ENCODE results near the gene FAM180B.
"Not testable (repeated sequence)": the region's sequence is repeated elsewhere in the genome, so short reads cannot be mapped to it uniquely, and the experiment has no call there.

Gene FAM180B

DNA sequence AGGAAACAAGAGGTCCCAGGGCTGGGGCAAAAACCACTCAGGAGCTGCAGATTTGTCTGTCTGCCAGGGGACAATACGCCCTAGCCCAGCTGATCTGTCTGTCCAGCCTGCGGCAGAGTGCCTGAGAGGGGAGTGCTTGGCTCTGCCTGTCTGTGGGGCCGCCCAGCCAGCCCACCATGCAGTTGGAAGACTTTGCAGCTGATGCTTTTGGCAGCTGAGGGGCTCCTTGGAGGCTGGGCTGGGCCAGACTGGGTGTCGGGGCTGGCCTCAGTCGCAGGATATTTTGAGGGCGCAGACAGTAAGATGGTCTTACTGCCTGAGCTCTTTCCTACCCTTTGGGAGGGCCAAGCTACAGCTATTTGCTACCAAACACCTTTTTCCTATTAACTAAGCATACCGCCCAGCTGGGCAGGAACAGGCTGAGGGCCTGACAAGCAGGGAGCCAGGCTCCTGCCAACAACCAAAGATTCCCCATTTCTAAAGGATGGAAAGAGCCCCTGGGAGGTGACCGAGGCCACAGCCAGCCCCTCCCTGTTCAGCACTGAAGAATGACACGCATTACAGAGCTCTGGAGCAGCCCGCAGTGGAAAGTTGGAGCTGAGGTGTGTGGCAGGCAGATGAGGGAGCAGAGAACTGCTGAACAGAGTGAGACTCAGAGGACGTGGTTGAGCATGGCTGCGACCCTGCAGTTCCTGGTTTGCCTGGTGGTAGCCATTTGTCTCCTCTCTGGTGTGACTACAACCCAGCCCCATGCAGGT is at the start of gene FAM180B:
Gene FAM180B, plus strand, starts transcription at position 581 of the 758 bp plus-strand sequence. Its CDS starts 91 bp downstream, at position 672.
- no peak for DNase-seq

DNA sequence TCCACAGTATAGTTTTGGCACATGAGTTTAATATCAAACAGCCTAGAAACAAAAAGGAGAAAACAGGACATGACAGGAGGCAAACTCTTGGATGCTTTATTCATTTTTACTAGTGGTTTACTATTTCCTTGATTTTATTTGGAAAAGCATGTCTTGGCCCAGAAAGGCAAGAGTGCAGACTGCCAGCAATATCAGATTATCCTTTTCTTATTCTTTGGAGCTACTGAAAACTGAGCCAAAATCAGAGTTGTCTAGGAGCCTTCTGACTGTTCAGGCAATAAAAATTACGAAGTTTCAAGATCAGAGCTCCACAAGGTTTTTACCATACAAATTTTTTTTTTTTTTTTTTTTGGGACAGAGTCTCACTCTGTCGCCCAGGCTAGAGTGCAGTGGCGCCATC is 49.6 kb upstream of the FAM180B start:
- DNase-seq, result no peak

DNA sequence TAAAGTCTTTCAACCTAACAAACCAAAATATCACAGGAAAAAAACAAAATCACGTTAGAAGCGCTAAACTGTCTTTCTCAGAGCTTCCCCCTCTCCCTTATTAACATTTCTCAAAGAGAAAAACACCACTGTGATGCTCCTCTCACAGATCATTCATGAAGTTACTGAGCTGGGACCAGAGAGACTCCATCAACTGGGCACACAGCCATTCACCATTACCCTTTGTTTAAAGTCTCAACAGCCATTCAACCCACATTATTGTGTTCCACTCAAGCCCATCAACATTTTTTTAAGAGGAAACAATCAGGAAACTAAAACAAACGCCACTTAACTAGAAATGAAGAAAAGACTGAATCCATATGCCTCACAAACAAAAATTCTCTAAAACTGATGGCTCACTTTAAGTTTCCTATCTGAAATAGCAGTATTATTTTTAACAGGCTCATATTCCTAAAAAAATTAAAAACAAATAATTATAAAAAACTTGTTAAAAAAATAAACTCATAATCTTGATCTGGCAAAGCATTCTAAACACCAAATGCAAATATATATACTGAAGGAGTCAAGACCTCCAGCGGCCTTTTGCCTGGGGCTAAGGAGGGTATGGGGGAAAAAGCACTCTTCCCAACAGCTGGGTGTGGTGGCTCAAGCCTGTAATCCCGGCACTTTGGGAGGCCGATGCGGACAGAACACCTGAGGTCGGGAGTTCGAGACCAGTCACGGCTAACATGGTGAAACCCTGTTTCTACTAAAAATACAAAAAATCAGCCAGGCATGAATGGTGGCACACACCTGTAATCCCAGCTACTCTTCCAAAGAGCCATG is 47.5 kb upstream of the FAM180B start:
- DNase-seq, result no peak

DNA sequence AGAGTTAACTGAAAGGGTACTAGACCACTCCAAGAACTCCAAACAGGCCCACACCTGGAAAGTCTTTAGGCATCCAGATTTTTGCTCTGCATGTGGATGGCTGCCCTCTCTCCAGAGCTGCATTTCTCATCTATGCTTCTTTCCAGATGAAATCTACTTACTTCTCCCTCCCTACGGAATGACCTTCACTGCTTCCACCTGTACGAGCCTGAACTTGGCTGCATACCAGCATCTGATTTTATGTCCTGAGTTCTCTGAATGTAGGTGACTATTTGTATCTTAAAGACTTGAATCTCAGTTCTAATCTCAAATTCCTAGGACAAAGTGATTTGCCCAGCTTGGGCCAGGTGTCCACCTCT is 46.8 kb upstream of the FAM180B start:
- no peak for DNase-seq

- DNase-seq, result no peak
These were observed 45.4 kb upstream of the FAM180B start for GRCh38 chr11:47541070-47541469.

- no peak for DNase-seq
These were observed 41.2 kb upstream of the FAM180B start for GRCh38 chr11:47545298-47545697.

DNA sequence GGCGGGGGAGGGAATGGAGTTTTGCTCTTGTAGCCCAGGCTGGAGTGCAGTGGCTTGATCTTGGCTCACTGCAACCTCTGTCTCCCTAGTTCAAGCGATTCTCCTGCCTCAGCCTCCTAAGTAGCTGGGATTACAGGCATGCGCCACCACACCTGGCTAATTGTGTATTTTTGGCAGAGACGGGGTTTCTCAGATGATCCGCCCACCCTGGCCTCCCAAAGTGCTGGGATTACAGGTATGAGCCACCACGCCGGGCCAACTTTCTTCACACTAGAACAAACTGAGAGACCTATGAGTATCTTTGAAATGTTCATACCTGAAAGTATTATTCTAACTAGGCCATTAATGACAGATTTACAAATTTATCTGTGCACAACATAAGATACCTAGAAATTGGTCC is 40.2 kb upstream of the FAM180B start:
- not testable (repeated sequence) for DNase-seq

- DNase-seq, result no peak
These were observed 36.0 kb upstream of the FAM180B start for GRCh38 chr11:47550288-47551047.

DNA sequence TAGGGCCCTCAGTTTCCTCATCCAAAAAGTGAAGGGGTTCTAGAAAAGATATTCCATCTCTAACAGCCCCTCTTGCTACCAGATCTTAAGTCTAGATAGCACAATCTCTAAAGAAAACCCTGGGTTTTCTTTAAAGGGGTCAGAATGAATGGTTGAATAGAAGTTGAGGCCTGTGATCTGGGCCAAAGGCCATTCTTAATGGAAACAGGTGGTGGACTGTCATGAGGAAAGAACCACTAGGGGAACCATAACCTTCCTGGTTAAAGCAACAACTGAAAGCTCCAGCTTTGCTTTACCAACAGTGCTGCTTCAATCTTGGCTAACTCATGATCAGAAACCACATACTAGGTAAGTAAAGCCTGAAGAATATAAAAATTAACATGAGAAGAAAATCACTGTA is 35.4 kb upstream of the FAM180B start:
- DNase-seq, result no peak

DNA sequence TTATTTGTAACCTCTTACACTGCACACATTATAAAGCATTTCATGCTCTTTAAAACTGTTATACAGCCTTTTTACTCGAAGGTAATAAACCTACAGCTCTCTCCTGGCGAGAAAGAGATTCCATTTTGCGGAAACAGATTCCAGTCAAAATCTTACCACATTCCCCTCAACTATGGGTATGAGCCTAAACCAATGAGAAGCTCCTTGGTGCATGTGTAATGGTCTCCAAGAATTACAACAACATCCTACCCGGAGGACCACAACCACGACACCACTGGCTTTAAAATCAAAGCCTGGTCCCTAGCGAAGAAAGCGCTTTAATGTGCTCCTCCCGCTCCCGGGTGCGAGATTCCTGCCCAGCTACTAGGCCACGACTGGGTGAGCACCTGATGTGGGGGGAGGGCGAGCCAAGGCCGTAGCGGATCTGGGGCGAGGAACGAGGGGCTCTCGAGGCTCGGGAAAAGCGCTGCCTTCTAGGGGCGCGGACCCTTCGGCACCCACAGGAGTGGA is 34.4 kb upstream of the FAM180B start:
- DNase-seq, result no peak

DNA sequence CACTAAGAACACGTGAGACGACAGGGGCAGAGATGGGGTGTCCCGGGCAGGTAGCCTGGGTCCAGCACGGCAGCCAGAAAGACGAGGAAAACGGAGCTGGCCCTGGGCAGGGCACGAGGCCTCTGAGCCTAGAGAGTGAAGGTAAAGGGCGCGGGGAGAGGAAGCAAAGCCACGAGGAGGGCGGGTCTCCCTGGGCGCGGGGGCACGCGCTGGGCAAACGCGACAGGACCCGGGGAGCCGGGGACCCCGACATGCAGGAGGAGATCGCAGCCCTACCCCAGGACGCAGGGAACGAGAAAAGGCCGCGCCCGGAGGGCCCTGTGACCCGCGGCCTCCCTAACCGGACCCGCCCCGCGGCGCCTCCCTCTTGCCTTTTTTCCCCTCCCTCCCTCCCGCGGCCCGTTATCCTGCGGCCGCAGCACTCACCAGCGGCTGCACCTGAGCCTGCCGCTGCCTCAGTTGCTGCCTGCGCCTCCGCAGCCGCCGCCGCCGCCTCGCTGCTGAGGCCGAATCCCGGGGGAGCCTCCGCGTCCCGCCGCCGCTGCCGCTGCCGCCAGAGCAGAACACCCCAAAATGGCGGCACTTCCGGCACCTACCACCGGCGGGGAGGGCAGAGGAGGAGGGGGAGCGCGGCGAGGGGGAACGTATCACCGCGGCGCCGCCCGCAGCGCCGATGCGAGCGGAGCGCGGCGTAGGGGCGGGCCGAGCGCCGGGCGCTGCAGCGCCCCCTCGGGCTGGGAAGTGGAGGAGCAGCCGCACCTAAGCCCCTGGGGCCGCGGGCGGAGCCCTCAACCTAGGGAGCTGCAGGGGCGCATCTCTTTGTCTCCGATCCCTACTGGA is 33.7 kb upstream of the FAM180B start, which contains the start of gene CELF1:
Gene CELF1, minus strand, starts transcription at position 567 of the 840 bp plus-strand sequence. CDS start 53,609 bp downstream, outside the sequence.
- peak; percentile 94 for DNase-seq

DNA sequence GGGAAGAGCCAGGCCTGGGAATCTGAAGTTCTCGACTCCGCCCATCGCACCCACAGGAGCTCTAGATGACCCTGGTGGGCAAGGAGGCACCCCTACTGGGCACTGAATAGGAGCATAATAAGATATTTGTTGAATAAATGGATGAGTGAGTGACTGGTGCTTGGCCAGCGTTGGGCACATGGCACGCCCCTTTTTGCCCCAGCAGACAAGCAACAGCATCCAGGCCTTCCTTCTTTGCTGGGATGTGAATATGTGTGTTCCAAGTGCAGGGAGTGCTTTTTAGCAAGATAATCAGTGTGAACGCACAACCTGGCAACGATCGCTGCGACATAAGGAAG is 33.1 kb upstream of the FAM180B start:
- no peak for DNase-seq

- not testable (repeated sequence) for DNase-seq
These were observed 29.5 kb upstream of the FAM180B start for GRCh38 chr11:47557004-47557403.

GRCh38 chr11:47558695-47559094 is 27.8 kb upstream of the FAM180B start:
- DNase-seq, result no peak

- no peak for DNase-seq
These were observed 26.1 kb upstream of the FAM180B start for GRCh38 chr11:47560426-47560825.

GRCh38 chr11:47562393-47562792 is 24.1 kb upstream of the FAM180B start:
- not testable (repeated sequence) for DNase-seq

- DNase-seq, result not testable (repeated sequence)
These were observed 22.1 kb upstream of the FAM180B start for GRCh38 chr11:47564366-47564765.

- DNase-seq, result no peak
These were observed 21.5 kb upstream of the FAM180B start for GRCh38 chr11:47564933-47565339.

DNA sequence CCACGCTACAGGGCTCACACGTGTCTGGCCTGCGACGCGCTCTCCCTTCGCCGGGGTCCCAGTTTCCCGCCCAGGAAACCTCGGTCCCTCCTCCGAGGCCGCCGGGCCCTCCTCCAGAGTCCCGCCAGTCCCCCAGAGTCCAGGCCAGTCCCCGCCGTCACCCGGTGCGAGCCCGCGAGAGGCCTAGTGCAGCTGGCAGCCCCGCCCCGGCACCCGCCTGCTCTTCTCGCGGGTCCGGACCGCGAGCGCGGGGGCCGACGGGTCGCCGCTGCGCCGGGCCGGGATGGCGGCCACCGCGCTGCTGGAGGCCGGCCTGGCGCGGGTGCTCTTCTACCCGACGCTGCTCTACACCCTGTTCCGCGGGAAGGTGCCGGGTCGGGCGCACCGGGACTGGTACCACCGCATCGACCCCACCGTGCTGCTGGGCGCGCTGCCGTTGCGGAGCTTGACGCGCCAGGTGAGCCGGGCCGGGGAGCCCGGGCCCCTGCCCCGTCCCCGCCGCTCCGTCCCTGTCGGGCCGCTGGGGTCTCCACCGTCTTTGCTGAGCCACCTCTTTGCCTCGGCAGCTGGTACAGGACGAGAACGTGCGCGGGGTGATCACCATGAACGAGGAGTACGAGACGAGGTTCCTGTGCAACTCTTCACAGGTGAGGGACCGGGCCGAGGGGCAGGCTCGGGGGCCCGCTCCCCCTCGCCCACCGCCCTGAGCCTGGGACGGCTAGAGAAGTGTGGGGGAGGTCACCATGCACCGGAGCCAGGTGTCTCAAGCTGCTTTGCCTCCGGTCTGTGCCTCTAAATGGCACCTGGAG is 20.9 kb upstream of the FAM180B start, which contains the start of gene PTPMT1:
Gene PTPMT1, plus strand, starts transcription at position 260 of the 809 bp plus-strand sequence. Its CDS starts 24 bp downstream, at position 284.
- peak; percentile 74 for DNase-seq

DNA sequence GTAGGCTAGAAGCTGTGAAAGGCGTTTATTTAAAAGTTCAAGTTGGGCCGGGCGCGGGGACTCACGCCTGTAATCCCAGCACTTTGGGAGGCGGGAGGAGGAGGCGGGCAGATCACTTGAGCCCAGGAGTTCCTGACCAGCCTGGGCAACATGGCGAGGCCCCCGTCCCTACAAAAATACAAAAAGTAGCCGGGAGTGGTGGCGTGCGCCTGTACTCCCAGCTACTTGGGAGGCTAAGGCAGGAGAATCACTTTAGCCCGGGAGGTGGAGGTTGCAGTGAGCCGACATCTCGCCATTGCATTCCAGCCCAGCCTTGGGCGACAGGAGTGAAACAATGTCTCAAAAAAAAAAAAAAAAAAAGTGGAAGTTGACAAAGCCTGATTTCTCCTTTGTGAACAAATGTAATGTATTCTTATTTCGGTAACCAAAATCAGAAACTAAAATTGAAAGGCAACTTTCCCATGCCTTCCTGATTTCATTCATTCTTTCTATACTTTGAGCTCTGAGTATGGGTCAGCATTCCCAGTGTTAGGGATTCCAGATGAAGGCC is 20.3 kb upstream of the FAM180B start:
- no peak for DNase-seq

GRCh38 chr11:47569646-47570045 is 16.8 kb upstream of the FAM180B start:
- DNase-seq, result no peak

All from NCI-H2171 (cell line).